Urinary bladder (tissue), 4 donors: Measurements from ENCODE around the gene DDR1. TPM values are rescaled to one million over a fixed set of nuclear protein-coding genes. Genes with fewer than 3 reads are reported as not detected.
A peak's percentile ranks its signal among the peaks of the same experiment; 100 is the strongest.

Source experiments
- DNase-seq: peaks from one replicate; pipeline ENCODE4 v3.0.0-alpha.2; 2015; ENCODE audit errors: extremely low spot score
- H3K27ac ChIP-seq: one replicate; pipeline ENCODE4 v1.5.1; 2013; ENCODE audit warnings: low read depth, mild to moderate bottlenecking, moderate library complexity
- H3K36me3 ChIP-seq: one replicate; pipeline ENCODE4 v1.6.1; 2013; ENCODE audit warnings: mild to moderate bottlenecking, moderate library complexity; ENCODE audit not compliant: insufficient read depth
- H3K4me1 ChIP-seq: one replicate; pipeline ENCODE4 v1.6.1; 2013; ENCODE audit warnings: mild to moderate bottlenecking, moderate library complexity; ENCODE audit not compliant: insufficient read depth
- H3K4me3 ChIP-seq: one replicate; pipeline ENCODE4 v1.5.1; 2013; ENCODE audit warnings: low read depth, low read length
- WGBS: extraction: QIAGEN DNeasy Blood & Tissue Kit; methylation state at CpG from one replicate; pipeline ENCODE4 v1.1.7; 2013; 5-methylcytosine and 5-hydroxymethylcytosine counted together
- polyA plus RNA-seq: library from polyadenylated mRNA; stranded (reverse); fragments of 200-250 nt; gene quantifications from one replicate; pipeline ENCODE4 v1.2.3, GENCODE V29; 2013
- total RNA-seq: library from RNA; depleted of rRNA; stranded (reverse); fragments of >200 nt; gene quantifications from one replicate; pipeline ENCODE4 v1.2.3, GENCODE V29; 2014
- donor health status: healthy with polysubstance abuse.
- donor health status: healthy.

Gene DDR1
- total and polyA plus RNA-seq, 2 donors, result 33.8 to 44.7 TPM

- no peak overlapping the region for H3K4me3 ChIP-seq
- peak overlapping the region; percentile 51 for H3K27ac ChIP-seq
- DNase-seq, result no peak
- 66% methylated on average over 14 of the region's 14 CpGs for WGBS
- no peaks in the 10 kb centered on the region for H3K4me1 ChIP-seq
- H3K36me3 ChIP-seq, result no peaks in the 10 kb centered on the region
These were observed 2.7 kb upstream of the DDR1 start for GRCh38 chr6:30881392-30882203.

- Histone ChIP-seq H3K4me1 (no peaks in the 10 kb centered on the region), H3K4me3 (no peak overlapping the region), H3K27ac (peak overlapping the region; percentile 51), H3K36me3 (no peaks in the 10 kb centered on the region)
- 41% methylated on average over 8 of the region's 8 CpGs for WGBS
- no peak for DNase-seq
These were observed 2.0 kb upstream of the DDR1 start for GRCh38 chr6:30882204-30882758.

- WGBS, result 72% methylated on average over 15 of the region's 15 CpGs
- H3K27ac ChIP-seq, result peak overlapping the region; percentile 87
- H3K4me3 ChIP-seq, result peak overlapping the region; percentile 17
- no peaks in the 10 kb centered on the region for H3K36me3 ChIP-seq
- no peak for DNase-seq
- no peaks in the 10 kb centered on the region for H3K4me1 ChIP-seq
These were observed 1.3 kb upstream of the DDR1 start for GRCh38 chr6:30882759-30883684.

- no peak for DNase-seq
- H3K27ac ChIP-seq, result peak overlapping the region; percentile 87
- H3K4me1 ChIP-seq, result no peaks in the 10 kb centered on the region
- peak overlapping the region; percentile 79 for H3K4me3 ChIP-seq
- WGBS, result 3% methylated on average over 59 of the region's 59 CpGs
- H3K36me3 ChIP-seq, result no peaks in the 10 kb centered on the region
These were observed 482 bp downstream of the DDR1 start for GRCh38 chr6:30884521-30885480.

GRCh38 chr6:30885481-30885998 is 1.2 kb downstream of the DDR1 start:
- DNase-seq, result no peak
- no peaks in the 10 kb centered on the region for H3K36me3 ChIP-seq
- 22% methylated on average over 7 of the region's 7 CpGs for WGBS
- H3K27ac ChIP-seq, result peak overlapping the region; percentile 12
- no peaks in the 10 kb centered on the region for H3K4me1 ChIP-seq
- H3K4me3 ChIP-seq, result peak overlapping the region; percentile 79

GRCh38 chr6:30885999-30886896 is 1.9 kb downstream of the DDR1 start:
- peak overlapping the region; percentile 12 for H3K27ac ChIP-seq
- no peaks in the 10 kb centered on the region for H3K4me1 ChIP-seq
- 13% methylated on average over 18 of the region's 18 CpGs for WGBS

GRCh38 chr6:30886897-30887255 is 2.6 kb downstream of the DDR1 start:
- Histone ChIP-seq H3K27ac (no peak overlapping the region), H3K36me3 (no peaks in the 10 kb centered on the region), H3K4me1 (no peaks in the 10 kb centered on the region), H3K4me3 (no peak overlapping the region)
- no peak for DNase-seq

More at GRCh38 chr6:30885999-30886896, 1.9 kb downstream of the DDR1 start:
- no peak overlapping the region for H3K4me3 ChIP-seq
- DNase-seq, result no peak
- no peaks in the 10 kb centered on the region for H3K36me3 ChIP-seq

GRCh38 chr6:30887901-30888815 is 3.8 kb downstream of the DDR1 start:
- no peak for DNase-seq
- WGBS, result 66% methylated on average over 6 of the region's 6 CpGs
- Histone ChIP-seq H3K4me3 (no peak overlapping the region), H3K27ac (no peak overlapping the region), H3K4me1 (no peaks in the 10 kb centered on the region), H3K36me3 (no peaks in the 10 kb centered on the region)

GRCh38 chr6:30888816-30889495 is 4.6 kb downstream of the DDR1 start:
- H3K4me3 ChIP-seq, result no peak overlapping the region
- no peak overlapping the region for H3K27ac ChIP-seq
- DNase-seq, result no peak
- WGBS, result 94% methylated on average over 18 of the region's 18 CpGs
- H3K36me3 ChIP-seq, result no peaks in the 10 kb centered on the region
- H3K4me1 ChIP-seq, result no peaks in the 10 kb centered on the region

GRCh38 chr6:30889496-30889885 is 5.2 kb downstream of the DDR1 start:
- H3K36me3 ChIP-seq, result no peaks in the 10 kb centered on the region
- H3K27ac ChIP-seq, result no peak overlapping the region
- no peak for DNase-seq
- H3K4me1 ChIP-seq, result no peaks in the 10 kb centered on the region
- no peak overlapping the region for H3K4me3 ChIP-seq
- 87% methylated on average over 4 of the region's 4 CpGs for WGBS
